ENCODE results near the gene ATRIP. TPM values are rescaled to one million over a fixed set of nuclear protein-coding genes. Genes with fewer than 3 reads are reported as not detected.

ATRIP gene
- total and polyA plus RNA-seq, 2 of the 4 experiments (the other 2 are of a cell fraction): 6.8 to 10.8 TPM

GRCh38 chr3:48478626-48479555 lies 32.4 kb downstream of the ATRIP start:
- 0 out of 2 replicates have a peak, but pooled peaks cover 3% of the 10 kb centered on the region for H3K9me1 ChIP-seq (ENCODE audit: insufficient read depth, low read length)
- POLR2A ChIA-PET (ENCODE audit: unreplicated experiment): no interaction called here
- H3K79me1 ChIP-seq (ENCODE audit: low read depth in 1 of 2, low read length in 2 of 2): peaks cover 0 to 3% of the 10 kb centered on the region in 2 experiments; a peak in 1 of 4 replicates
- H4K20me1 ChIP-seq (ENCODE audit: insufficient read depth, low read length): no peaks in the 10 kb centered on the region
- H2AK9ac ChIP-seq (replicated peaks; ENCODE audit: low read depth, low read length, poor library complexity): no peak overlapping the region
- DNase-seq: no peak
- BruUV-seq (replicated peaks): no TSS peak
- no peak overlapping the region for H4K8ac ChIP-seq (ENCODE audit: low read depth in 2 of 2, low read length in 2 of 2)
- no peak overlapping the region for H4K91ac ChIP-seq (ENCODE audit: insufficient read depth, low read depth, low read length)
- no peak overlapping the region for H3K4me2 ChIP-seq (ENCODE audit: low read depth, low read length)
- H4K5ac ChIP-seq (ENCODE audit: low read depth, low read length): no peak overlapping the region
- no peak overlapping the region for H3K56ac ChIP-seq (ENCODE audit: extremely low read depth, insufficient read depth, low read length)
- H3K36me3 ChIP-seq (ENCODE audit: control insufficient read depth, insufficient read depth, low read length): peaks cover 8% of the 10 kb centered on the region; the same call in 1 of the 2 replicates
- intact Hi-C loops (cut with micrococcal nuclease): no loop called here
- H3K23ac ChIP-seq (ENCODE audit: low read depth, low read length): no peak overlapping the region
- no peaks in the 10 kb centered on the region for H3K4me1 ChIP-seq (ENCODE audit: control insufficient read depth, insufficient read depth, low read length)
- no peak overlapping the region for H2BK120ac ChIP-seq (ENCODE audit: low read depth, low read length)
- dilution Hi-C loops (cut with HindIII; ENCODE audit: low sequenced_read_pairs, unreplicated experiment): no loop called here
- no peaks in the 10 kb centered on the region for H3K27me3 ChIP-seq (ENCODE audit: control insufficient read depth, insufficient read depth, low read length)
- H3K4ac ChIP-seq (ENCODE audit: low read depth, low read length): no peak overlapping the region
- H2BK15ac ChIP-seq (ENCODE audit: low read depth, low read length): no peak overlapping the region
- no peak overlapping the region for H3K18ac ChIP-seq (ENCODE audit: low read depth, low read length)
- no peak overlapping the region for H3K14ac ChIP-seq (replicated peaks; ENCODE audit: low read depth, low read length)
- ATAC-seq (ENCODE audit: low read depth): no peak
- no peak overlapping the region for H2AFZ ChIP-seq (replicated peaks; ENCODE audit: low read length, poor library complexity)
- TF ChIP-seq SMC3 (IDR thresholded peaks at IDR 0.05; ENCODE audit: low read depth, low read length) (no peak), POLR2A (IDR thresholded peaks at IDR 0.05; ENCODE audit: low read depth, low read length) (no peak), RAD21 (IDR thresholded peaks at IDR 0.05; ENCODE audit: low read length) (no peak), CEBPB (IDR thresholded peaks at IDR 0.05; ENCODE audit: low read depth, low read length) (no peak), MAFK (IDR thresholded peaks at IDR 0.05; ENCODE audit: low read depth, low read length) (no peak), USF2 (IDR thresholded peaks at IDR 0.05; ENCODE audit: low read depth, low read length) (no peak), MXI1 (IDR thresholded peaks at IDR 0.05; ENCODE audit: borderline replicate concordance, low read depth, low read length) (no peak), FOS (IDR thresholded peaks at IDR 0.05; ENCODE audit: low read depth, low read length) (no peak), ELK1 (IDR thresholded peaks at IDR 0.05; ENCODE audit: borderline replicate concordance, low read depth, low read length) (no peak), NFE2L2 (IDR thresholded peaks at IDR 0.05; ENCODE audit: low read depth, low read length) (no peak), MAZ (IDR thresholded peaks at IDR 0.05; ENCODE audit: borderline replicate concordance, low read depth, low read length) (no peak), RFX5 (IDR thresholded peaks at IDR 0.05; ENCODE audit: low read depth, low read length) (no peak), RCOR1 (IDR thresholded peaks at IDR 0.05; ENCODE audit: insufficient replicate concordance, low read length) (no peak), BHLHE40 (IDR thresholded peaks at IDR 0.05; ENCODE audit: low read depth, low read length) (no peak), CHD1 (IDR thresholded peaks at IDR 0.05; ENCODE audit: low read depth, low read length) (no peak)
- 92% methylated on average over 10 of the region's 19 CpGs; no CpG with 5 or more reads in 1 of the 2 experiments for WGBS, 2 experiments (ENCODE audit: extremely low coverage in 2 of 2, insufficient read length in 1 of 2)
- no peak overlapping the region for H3K4me3 ChIP-seq (ENCODE audit: insufficient read depth, low read depth, low read length)
- no peak overlapping the region for H3K9ac ChIP-seq (ENCODE audit: low read depth, low read length)
- in situ Hi-C loops (cut with MboI; ENCODE audit: low sequenced_read_pairs): no loop called here
- no peaks in the 10 kb centered on the region for H3K9me3 ChIP-seq (ENCODE audit: control insufficient read depth, insufficient read depth, low read length)
- no peak overlapping the region for H2AK5ac ChIP-seq (ENCODE audit: low read depth, low read length)
- H2BK5ac ChIP-seq (ENCODE audit: low read depth, low read length, poor library complexity, severe bottlenecking): no peak overlapping the region
- H3K27ac ChIP-seq (ENCODE audit: insufficient read depth, low read length): no peak overlapping the region
- no peak overlapping the region for H2BK20ac ChIP-seq (ENCODE audit: low read depth, low read length)
- CTCF ChIA-PET: no interaction called here

Measured in IMR-90 (cell line).